Lower leg skin (tissue), 3 donors: ENCODE results near the gene TBX10.

Source experiments
- CTCF ChIP-seq, 3 donors: fragments of 450-650 bp; IDR thresholded peaks; one replicate each; pipeline ENCODE4 v1.5.1; 2016; ENCODE audit warnings: antibody characterized with exemption in 3 of 3, mild to moderate bottlenecking in 3 of 3, moderate library complexity in 2 of 3
- POLR2A ChIP-seq, 2 donors: fragments of 450-650 bp; IDR thresholded peaks; one replicate each; pipeline ENCODE4 v1.6.1; 2016 to 2017; ENCODE audit warnings: antibody characterized with exemption in 2 of 2, mild to moderate bottlenecking in 1 of 2, moderate library complexity in 1 of 2

GRCh38 chr11:67630943-67631331 lies 8.6 kb downstream of the TBX10 start:
- TF ChIP-seq CTCF (IDR thresholded peaks at IDR 0.05) (no peak), POLR2A (IDR thresholded peaks at IDR 0.05) (no peak)
